Stomach (tissue), 9 donors: ENCODE results near the gene HSPA12B. TPM values are rescaled to one million over a fixed set of nuclear protein-coding genes. Genes with fewer than 3 reads are reported as not detected.

ENCODE experiments used
- DNase-seq, 2 donors: peaks; one replicate each; pipeline versions ENCODE4 v3.0.0 to v3.0.0-alpha.2; 2013 to 2019
- H3K27ac ChIP-seq, 5 donors: fragments of 200-600 bp in 4 of 5; sonication (generic) in 4 of 5; one replicate each; pipeline ENCODE4 v1.5.1; 2013 to 2019; ENCODE audit warnings: mild to moderate bottlenecking in 1 of 5, moderate library complexity in 1 of 5
- H3K27me3 ChIP-seq, 3 donors: fragments of 200-600 bp; sonication (generic); one replicate each; pipeline ENCODE4 v1.5.1; 2017 to 2019; ENCODE audit warnings: mixed run types in 1 of 3
- H3K36me3 ChIP-seq, 4 donors: fragments of 200-600 bp; sonication (generic); 1 replicate in 3 of 4; 2 replicates in 1 of 4; pipeline ENCODE4 v1.5.1; 2016 to 2019
- H3K4me1 ChIP-seq, 4 donors: fragments of 200-600 bp; sonication (generic); one replicate each; pipeline ENCODE4 v1.5.1; 2016 to 2019
- H3K4me3 ChIP-seq, 4 donors: fragments of 200-600 bp; sonication (generic) in 3 of 4; one replicate each; pipeline ENCODE4 v1.5.1; 2016 to 2019; ENCODE audit warnings: mild to moderate bottlenecking in 1 of 4
- H3K9me3 ChIP-seq, 4 donors: fragments of 200-600 bp; sonication (generic); one replicate each; pipeline ENCODE4 v1.5.1; 2016 to 2019
- EP300 ChIP-seq: sonication (generic); formaldehyde crosslinking; IDR thresholded peaks from one replicate; pipeline ENCODE4 v1.6.1; 2017; ENCODE audit warnings: antibody characterized with exemption
- POLR2A ChIP-seq, 4 donors: fragments of 450-650 bp; IDR thresholded peaks; one replicate each; pipeline ENCODE4 v1.6.1; 2016; ENCODE audit warnings: antibody characterized with exemption in 4 of 4, control low read depth in 2 of 4, mild to moderate bottlenecking in 1 of 4, moderate library complexity in 1 of 4
- POLR2AphosphoS5 ChIP-seq, 3 donors: sonication (generic); formaldehyde crosslinking; IDR thresholded peaks; one replicate each; pipeline ENCODE4 v1.6.1; 2016; ENCODE audit warnings: antibody characterized with exemption in 3 of 3
- WGBS, 5 donors: extraction: QIAGEN DNeasy Blood & Tissue Kit in 3 of 5; methylation state at CpG; one replicate each; pipeline versions ENCODE4 v1.1.5 to v1.1.7; 2013 to 2018; 5-methylcytosine and 5-hydroxymethylcytosine counted together
- intact Hi-C: fragments of 100-400 bp; cut with DNase I; formaldehyde crosslinking; loops from one replicate; pipeline ENCODE4 v1.15.1; 2023; ENCODE audit warnings: low total_unique reads
- polyA plus RNA-seq, 3 donors: library from polyadenylated mRNA; stranded (reverse); fragments of 200-250 nt; gene quantifications; one replicate each; pipeline ENCODE4 v1.2.3, GENCODE V29; 2013
- total RNA-seq, 5 donors: library from RNA; depleted of rRNA; stranded (reverse); fragments of >200 nt; gene quantifications; one replicate each; pipeline versions ENCODE4 v1.1.0 to v1.2.3, GENCODE V29; 2014 to 2016
- TF ChIP-seq, protein P1 (sequence below), 7 experiments: fragments of 450-650 bp in 4 of 7; fragments of 200-600 bp in 3 of 7; sonication (generic) in 3 of 7; IDR thresholded peaks; one replicate each; pipeline ENCODE4 v1.5.1; 2016 to 2019; ENCODE audit warnings: antibody characterized with exemption in 7 of 7, control low read depth in 2 of 7, mild to moderate bottlenecking in 1 of 7
- donor health status: healthy with polysubstance abuse.
- donor health status: Bipolar disorder and iron deficiency.
- donor health status: healthy.

Gene HSPA12B
- total and polyA plus RNA-seq, 8 donors = 0.87 to 14.3 (median 4.5) TPM

DNA sequence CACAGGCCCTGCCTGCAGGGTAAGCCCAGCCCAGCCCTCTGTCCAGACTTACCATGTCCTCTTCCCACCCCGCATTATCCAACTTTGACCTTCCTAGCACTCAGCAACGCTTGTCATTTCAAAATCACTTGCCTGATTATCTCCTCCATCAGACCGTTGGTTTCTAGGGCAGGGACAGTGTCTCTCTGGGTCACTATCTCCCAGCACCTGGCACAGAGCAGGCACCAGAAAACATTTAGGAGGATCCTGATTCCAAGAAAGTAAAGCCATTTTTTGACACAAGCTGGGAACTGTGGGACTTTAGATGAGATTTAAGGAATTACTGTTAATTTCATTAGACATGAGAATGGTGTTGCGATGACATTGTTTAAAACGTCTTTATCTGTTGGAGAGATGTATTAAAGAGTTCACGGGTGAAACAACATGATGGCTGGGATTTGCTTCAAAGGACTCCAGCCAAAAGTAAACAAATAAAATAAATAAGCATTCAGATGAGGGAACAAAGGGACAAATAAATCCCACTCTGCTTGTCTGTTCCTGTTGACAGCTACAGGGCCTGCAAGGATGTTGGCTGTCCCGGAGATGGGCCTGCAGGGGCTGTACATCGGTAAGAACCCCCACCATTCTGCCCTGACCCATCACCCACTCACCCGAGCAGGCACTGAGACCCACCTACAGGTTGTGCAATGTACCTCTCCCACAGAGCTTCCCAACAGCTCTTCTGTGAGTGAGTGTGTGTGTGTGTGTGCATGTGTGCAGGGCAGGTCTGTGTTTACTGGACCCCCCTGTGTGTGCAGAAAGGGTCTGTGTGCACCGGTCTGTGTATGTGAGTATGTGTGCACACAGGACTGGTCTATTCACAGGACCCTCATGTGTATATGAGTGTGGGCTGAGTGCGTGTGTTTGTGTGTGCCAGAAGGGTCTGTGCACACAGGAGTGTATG, 5.9 kb downstream of the HSPA12B start:
- intact Hi-C loops = no loop called here
- H3K4me1 ChIP-seq = peaks cover 0 to 11% (median 5%) of the 10 kb centered on the region in 4 donors
- no peak overlapping the region for H3K4me3 ChIP-seq
- DNase-seq = peak in 1 of 2 donors; percentile 3
- no peak for TF ChIP-seq POLR2AphosphoS5 (IDR thresholded peaks at IDR 0.05)
- TF ChIP-seq POLR2A (IDR thresholded peaks at IDR 0.05) = no peak
- TF ChIP-seq EP300 = no peak
- TF ChIP-seq, protein P1, sequence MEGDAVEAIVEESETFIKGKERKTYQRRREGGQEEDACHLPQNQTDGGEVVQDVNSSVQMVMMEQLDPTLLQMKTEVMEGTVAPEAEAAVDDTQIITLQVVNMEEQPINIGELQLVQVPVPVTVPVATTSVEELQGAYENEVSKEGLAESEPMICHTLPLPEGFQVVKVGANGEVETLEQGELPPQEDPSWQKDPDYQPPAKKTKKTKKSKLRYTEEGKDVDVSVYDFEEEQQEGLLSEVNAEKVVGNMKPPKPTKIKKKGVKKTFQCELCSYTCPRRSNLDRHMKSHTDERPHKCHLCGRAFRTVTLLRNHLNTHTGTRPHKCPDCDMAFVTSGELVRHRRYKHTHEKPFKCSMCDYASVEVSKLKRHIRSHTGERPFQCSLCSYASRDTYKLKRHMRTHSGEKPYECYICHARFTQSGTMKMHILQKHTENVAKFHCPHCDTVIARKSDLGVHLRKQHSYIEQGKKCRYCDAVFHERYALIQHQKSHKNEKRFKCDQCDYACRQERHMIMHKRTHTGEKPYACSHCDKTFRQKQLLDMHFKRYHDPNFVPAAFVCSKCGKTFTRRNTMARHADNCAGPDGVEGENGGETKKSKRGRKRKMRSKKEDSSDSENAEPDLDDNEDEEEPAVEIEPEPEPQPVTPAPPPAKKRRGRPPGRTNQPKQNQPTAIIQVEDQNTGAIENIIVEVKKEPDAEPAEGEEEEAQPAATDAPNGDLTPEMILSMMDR (IDR thresholded peaks at IDR 0.05) = no peak
- no peaks in the 10 kb centered on the region for H3K9me3 ChIP-seq
- H3K27me3 ChIP-seq = peaks cover 0 to 18% (median 2%) of the 10 kb centered on the region in 3 donors
- H3K27ac ChIP-seq = peak overlapping the region in 1 of 5 donors; percentile 4
- no peaks in the 10 kb centered on the region for H3K36me3 ChIP-seq
- WGBS, 5 donors = 50 to 56% (median 55%) methylated on average over 10 to 11 of the region's 11 CpGs

DNA sequence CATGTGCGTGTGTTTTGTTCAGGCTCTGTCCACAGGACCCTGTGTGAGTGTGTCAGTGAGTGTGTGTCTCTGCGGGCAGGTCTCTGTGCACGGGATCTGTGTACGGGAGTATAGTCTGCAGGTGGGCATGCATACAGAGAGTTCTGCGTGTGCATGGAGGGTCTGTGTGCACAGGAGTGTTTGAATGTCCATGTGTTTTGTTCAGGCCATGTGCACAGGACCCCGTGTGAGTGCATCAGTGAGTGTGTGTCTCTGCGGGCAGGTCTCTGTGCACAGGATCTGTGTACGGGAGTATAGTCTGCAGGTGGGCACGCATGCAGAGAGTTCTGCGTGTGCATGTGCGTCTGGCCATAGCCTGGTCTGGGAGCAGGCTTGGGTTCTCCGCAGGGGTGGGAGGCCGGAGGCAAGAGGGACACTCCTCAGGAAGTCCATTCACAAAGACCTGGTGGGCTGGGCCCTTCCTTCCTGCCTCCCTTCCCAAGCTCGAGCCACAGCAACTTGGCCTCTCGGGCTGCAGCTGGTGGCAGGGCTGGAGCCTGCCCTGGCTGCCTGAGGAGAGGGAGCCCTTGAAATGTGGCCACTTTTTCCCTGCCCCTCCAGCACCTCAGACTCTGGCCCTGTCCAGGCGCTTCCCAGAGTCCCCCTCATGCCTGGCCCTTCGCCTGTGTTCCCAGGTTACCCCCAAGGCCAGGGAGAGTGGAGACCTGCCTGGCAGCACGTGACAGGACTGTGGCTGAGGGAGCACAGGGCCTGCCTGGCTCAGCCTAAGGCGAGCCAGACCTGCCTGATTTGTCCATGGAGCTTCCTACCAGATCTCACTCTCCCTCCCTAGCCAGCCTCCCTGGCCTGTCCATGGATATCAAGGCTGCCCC, 6.8 kb downstream of the HSPA12B start:
- intact Hi-C loops = no loop called here
- no peak overlapping the region for H3K4me3 ChIP-seq
- H3K4me1 ChIP-seq = peaks cover 0 to 3% (median under 1%) of the 10 kb centered on the region in 4 donors
- peaks cover 0 to 9% (median 0%) of the 10 kb centered on the region in 3 donors for H3K27me3 ChIP-seq
- TF ChIP-seq POLR2A (IDR thresholded peaks at IDR 0.05) (no peak), EP300 (no peak), POLR2AphosphoS5 (IDR thresholded peaks at IDR 0.05) (no peak)
- TF ChIP-seq, protein P1 (IDR thresholded peaks at IDR 0.05) = no peak
- DNase-seq = peak in 1 of 2 donors; percentile 43
- H3K36me3 ChIP-seq = no peaks in the 10 kb centered on the region
- H3K9me3 ChIP-seq = no peaks in the 10 kb centered on the region
- H3K27ac ChIP-seq = peak overlapping the region in 4 of 5 donors; percentile 35 to 55 (median 48)
- WGBS, 5 donors = 78 to 86% (median 81%) methylated on average over 15 to 19 of the region's 19 CpGs

DNA sequence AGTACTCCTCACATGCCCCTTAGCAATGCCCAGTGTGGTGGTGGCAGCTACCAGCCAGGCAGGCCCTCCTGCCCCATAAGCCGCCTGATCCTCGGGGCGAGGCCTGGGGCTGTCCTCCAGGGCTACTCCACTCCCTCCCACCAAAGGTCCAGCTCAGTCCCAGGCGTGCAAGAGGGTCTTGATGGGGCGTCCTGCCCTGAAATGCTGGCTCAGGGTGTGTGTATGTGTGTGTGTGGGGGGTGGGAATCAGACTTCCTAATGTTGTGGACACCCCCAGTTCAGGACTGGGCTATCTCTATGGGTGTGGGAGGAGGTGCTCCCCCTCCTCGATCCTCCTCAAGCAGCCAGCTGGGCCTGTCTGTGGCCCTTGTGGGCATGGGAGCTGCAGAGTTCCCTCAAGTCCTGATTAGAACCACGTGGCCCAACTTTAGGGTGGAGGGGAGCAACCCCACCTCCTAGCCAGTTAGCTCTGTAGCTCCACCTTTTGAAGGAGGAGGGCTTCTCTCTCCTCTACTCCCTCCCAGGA, 7.5 kb downstream of the HSPA12B start:
- 61 to 76% (median 70%) methylated on average over 6 to 7 of the region's 7 CpGs for WGBS, 5 donors
- H3K27ac ChIP-seq = peak overlapping the region in 4 of 5 donors; percentile 35 to 55 (median 48)
- DNase-seq = peak in 1 of 2 donors; percentile 4
- peaks cover 0 to 10% (median 0%) of the 10 kb centered on the region in 3 donors for H3K27me3 ChIP-seq
- no peaks in the 10 kb centered on the region for H3K36me3 ChIP-seq
- TF ChIP-seq, protein P1 (IDR thresholded peaks at IDR 0.05) = no peak
- TF ChIP-seq POLR2A (IDR thresholded peaks at IDR 0.05) (no peak), POLR2AphosphoS5 (IDR thresholded peaks at IDR 0.05) (no peak), EP300 (no peak)
- peaks cover 3 to 7% (median 6%) of the 10 kb centered on the region in 4 donors for H3K4me1 ChIP-seq
- no peak overlapping the region for H3K4me3 ChIP-seq
- intact Hi-C loops = no loop called here
- H3K9me3 ChIP-seq = no peaks in the 10 kb centered on the region
